Transverse colon (tissue), 4 donors: ENCODE data around the gene HHIP. TPM values are rescaled to one million over a fixed set of nuclear protein-coding genes. Genes with fewer than 3 reads are reported as not detected.

ENCODE experiments used
- DNase-seq: peaks from one replicate; pipeline ENCODE4 v3.0.0-alpha.2; 2019
- H3K27ac ChIP-seq, 4 donors: fragments of 200-600 bp; sonication (generic); 2 replicates each; pipeline ENCODE4 v1.5.1; 2016 to 2018; ENCODE audit warnings: inconsistent platforms in 4 of 4
- H3K27me3 ChIP-seq: fragments of 200-600 bp; sonication (generic); 2 replicates; pipeline ENCODE4 v1.5.1; 2017; ENCODE audit warnings: inconsistent platforms
- H3K36me3 ChIP-seq, 4 donors: fragments of 200-600 bp; sonication (generic); 2 replicates each; pipeline ENCODE4 v1.5.1; 2017 to 2019; ENCODE audit warnings: inconsistent platforms in 4 of 4
- H3K4me1 ChIP-seq, 4 donors: fragments of 200-600 bp; sonication (generic); 2 replicates each; pipeline ENCODE4 v1.5.1; 2017 to 2020; ENCODE audit warnings: inconsistent platforms in 4 of 4
- H3K4me3 ChIP-seq, 4 donors: fragments of 200-600 bp; sonication (generic); 1 replicate in 1 of 4; 2 replicates in 3 of 4; pipeline versions ENCODE4 v1.5.1 to v1.6.1; 2017 to 2019; ENCODE audit warnings: inconsistent platforms in 4 of 4
- H3K9me3 ChIP-seq, 2 donors: fragments of 200-600 bp; sonication (generic); 2 replicates each; pipeline ENCODE4 v1.5.1; 2017 to 2019; ENCODE audit warnings: inconsistent platforms in 2 of 2
- CTCF ChIP-seq, 5 experiments: fragments of 200-600 bp in 3 of 5; fragments of 450-650 bp in 2 of 5; sonication (generic) in 3 of 5; IDR thresholded peaks; 1 replicate in 2 of 5; 2 replicates in 3 of 5; pipeline ENCODE4 v1.5.1; 2016 to 2017; ENCODE audit warnings: antibody characterized with exemption in 5 of 5, inconsistent platforms in 3 of 5, mild to moderate bottlenecking in 2 of 5, moderate library complexity in 1 of 5
- EP300 ChIP-seq: sonication (generic); formaldehyde crosslinking; IDR thresholded peaks from one replicate; pipeline ENCODE4 v1.6.1; 2017; ENCODE audit warnings: antibody characterized with exemption, low read depth
- POLR2A ChIP-seq: fragments of 450-650 bp; IDR thresholded peaks from one replicate; pipeline ENCODE4 v1.6.1; 2016; ENCODE audit warnings: antibody characterized with exemption, mild to moderate bottlenecking, moderate library complexity
- POLR2AphosphoS5 ChIP-seq, 3 donors: sonication (generic); formaldehyde crosslinking; IDR thresholded peaks; one replicate each; pipeline ENCODE4 v1.6.1; 2016; ENCODE audit warnings: antibody characterized with exemption in 3 of 3
- WGBS, 2 donors: methylation state at CpG; one replicate each; pipeline ENCODE4 v1.1.5; 2018; ENCODE audit warnings: low coverage in 1 of 2; 5-methylcytosine and 5-hydroxymethylcytosine counted together
- in situ Hi-C, 4 donors: fragments of 200-750 bp; cut with MboI; loops; one replicate each; pipeline versions ENCODE4 v1.15.0 to v1.15.1; 2017; ENCODE audit warnings: low sequenced_read_pairs in 3 of 4, low pct_ligation_motif_present in 1 of 4, low pct_unique_long_range_greater_than_20kb in 1 of 4
- intact Hi-C: fragments of 100-400 bp; cut with DNase I; formaldehyde crosslinking; loops from one replicate; pipeline ENCODE4 v1.15.1; 2023; ENCODE audit warnings: low total_unique reads
- total RNA-seq, 4 donors: library from RNA; depleted of rRNA; stranded (reverse); fragments of >200 nt; gene quantifications; one replicate each; pipeline ENCODE4 v1.1.0, GENCODE V29; 2016

The HHIP gene
- total RNA-seq, 4 donors from 2014 or later, result 0.20 to 5.9 (median 3.3) TPM

DNA sequence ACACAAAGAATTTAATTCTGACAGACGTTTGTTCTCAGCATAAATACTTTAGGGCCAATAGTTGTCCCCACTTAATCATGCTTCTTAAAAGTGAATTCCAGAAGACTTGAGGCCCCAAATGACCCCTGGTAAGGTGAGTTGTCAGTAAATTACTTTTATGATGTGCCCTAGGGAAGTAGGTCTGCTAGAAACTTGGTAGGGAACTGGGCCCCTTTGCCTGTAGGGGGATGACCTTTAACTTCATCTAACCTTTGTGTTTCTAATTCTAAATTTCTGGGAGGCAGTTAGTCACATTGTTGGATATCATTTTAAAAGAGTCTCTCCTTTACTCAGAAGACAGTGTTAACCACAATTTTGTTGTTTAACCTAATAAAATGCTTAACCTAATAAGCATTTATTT, 28.8 kb downstream of the HHIP start:
- no peak for TF ChIP-seq EP300
- no peak for TF ChIP-seq POLR2A
- TF ChIP-seq POLR2AphosphoS5 (IDR thresholded peaks at IDR 0.05), result no peak
- TF ChIP-seq CTCF (IDR thresholded peaks at IDR 0.05), result no peak
- Histone ChIP-seq H3K27me3 (no peaks in the 10 kb centered on the region), H3K27ac (no peak overlapping the region), H3K4me1 (no peaks in the 10 kb centered on the region), H3K9me3 (no peaks in the 10 kb centered on the region), H3K36me3 (no peaks in the 10 kb centered on the region), H3K4me3 (no peak overlapping the region)
- intact Hi-C loops (no loop called here), in situ Hi-C loops (no loop called here)
- 38 to 60% methylated on average over 1 of the region's 1 CpG for WGBS, 2 donors
- no peak for DNase-seq

GRCh38 chr4:144681806-144682205, 35.9 kb downstream of the HHIP start:
- 26 to 28% methylated on average over 3 of the region's 3 CpGs for WGBS, 2 donors
- DNase-seq, result no peak
- Histone ChIP-seq H3K9me3 (no peaks in the 10 kb centered on the region), H3K27me3 (no peaks in the 10 kb centered on the region), H3K4me1 (peaks cover 0 to 9% (median 0%) of the 10 kb centered on the region in 4 donors), H3K36me3 (no peaks in the 10 kb centered on the region), H3K4me3 (no peak overlapping the region), H3K27ac (no peak overlapping the region)
- TF ChIP-seq CTCF (IDR thresholded peaks at IDR 0.05) (no peak), POLR2AphosphoS5 (IDR thresholded peaks at IDR 0.05) (no peak), EP300 (no peak), POLR2A (no peak)
- intact Hi-C loops (no loop called here), in situ Hi-C loops (no loop called here)

DNA sequence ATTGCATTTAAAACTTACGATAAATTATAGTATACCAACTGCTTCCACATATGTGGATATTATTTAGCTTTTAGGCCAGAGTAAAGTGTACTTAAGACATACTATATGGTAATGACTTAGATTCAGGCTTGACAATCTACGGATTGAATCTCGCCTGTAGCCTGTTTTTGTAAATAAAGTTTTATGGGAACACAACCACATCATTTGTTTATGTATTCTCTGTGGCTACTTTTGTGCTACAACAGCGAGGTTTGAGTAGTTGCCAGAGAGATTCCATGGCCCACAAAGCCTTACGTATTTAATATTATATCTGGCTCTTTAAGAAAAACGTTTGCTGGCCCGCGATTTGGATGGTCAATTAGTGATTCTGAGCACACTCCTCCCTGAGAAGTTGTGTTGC, 37.6 kb downstream of the HHIP start:
- Histone ChIP-seq H3K4me1 (peaks cover 0 to 9% (median 0%) of the 10 kb centered on the region in 4 donors), H3K27ac (no peak overlapping the region), H3K27me3 (no peaks in the 10 kb centered on the region), H3K9me3 (no peaks in the 10 kb centered on the region), H3K36me3 (no peaks in the 10 kb centered on the region), H3K4me3 (no peak overlapping the region)
- no peak for TF ChIP-seq POLR2AphosphoS5 (IDR thresholded peaks at IDR 0.05)
- TF ChIP-seq CTCF (IDR thresholded peaks at IDR 0.05), result no peak
- no peak for TF ChIP-seq EP300
- WGBS, 2 donors, result 82 to 96% methylated on average over 3 to 8 of the region's 8 CpGs
- no peak for DNase-seq
- intact Hi-C loops, result no loop called here
- in situ Hi-C loops, result no loop called here

DNA sequence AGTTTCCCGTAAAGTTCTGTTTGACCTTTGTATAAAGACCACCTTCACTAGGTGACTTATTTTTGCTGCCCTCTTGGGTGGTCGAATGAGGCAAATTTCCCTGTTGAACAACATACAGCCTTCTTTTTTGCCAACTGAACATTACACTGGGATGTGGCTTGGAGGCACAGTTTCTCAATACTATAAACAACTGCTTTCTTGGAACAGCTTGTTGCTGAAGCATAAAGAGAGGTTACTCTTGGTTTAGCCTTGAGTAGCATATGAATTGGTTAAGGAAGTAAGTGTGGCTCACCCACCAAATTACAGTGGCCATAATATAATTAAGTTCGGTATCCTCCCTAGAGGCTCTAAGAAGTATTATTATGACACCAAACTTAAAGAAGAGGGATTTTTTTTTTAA, 40.0 kb downstream of the HHIP start:
- Histone ChIP-seq H3K4me1 (peaks cover 0 to 9% (median 0%) of the 10 kb centered on the region in 4 donors), H3K4me3 (no peak overlapping the region), H3K36me3 (no peaks in the 10 kb centered on the region), H3K27me3 (no peaks in the 10 kb centered on the region), H3K27ac (no peak overlapping the region), H3K9me3 (no peaks in the 10 kb centered on the region)
- no peak for TF ChIP-seq CTCF (IDR thresholded peaks at IDR 0.05)
- no peak for TF ChIP-seq POLR2AphosphoS5 (IDR thresholded peaks at IDR 0.05)
- TF ChIP-seq POLR2A, result no peak
- TF ChIP-seq EP300, result no peak
- DNase-seq, result no peak
- intact Hi-C loops, result no loop called here
- in situ Hi-C loops, result no loop called here
- 41 to 52% methylated on average over 3 of the region's 3 CpGs for WGBS, 2 donors
